ENCODE data around the gene TNFSF15. TPM values are rescaled to one million over a fixed set of nuclear protein-coding genes. Genes with fewer than 3 reads are reported as not detected.

The TNFSF15 gene
- total RNA-seq, 1 experiment from 2014 or later = 0.03 TPM

DNA sequence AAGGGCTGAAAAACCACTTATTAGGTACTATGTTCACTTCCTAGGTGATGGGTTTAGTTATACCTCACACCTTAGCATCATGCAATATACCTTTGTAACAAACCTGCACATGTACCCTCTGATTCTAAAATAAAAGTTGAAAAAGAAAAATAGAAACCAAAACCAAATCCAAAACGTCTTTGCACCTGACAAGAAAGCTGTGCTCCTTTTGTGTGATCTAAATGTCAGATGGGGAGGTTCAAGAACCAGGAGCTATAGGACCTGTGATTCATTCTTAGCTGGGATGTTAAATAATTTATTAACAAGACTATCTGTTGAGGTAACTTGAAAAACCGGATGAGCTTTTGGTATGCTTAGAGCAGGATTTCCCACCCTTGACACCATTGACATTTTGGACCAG, 16.9 kb upstream of the TNFSF15 start:
- BruUV-seq (replicated peaks) = no TSS peak
- ChIA-PET CTCF (no interaction called here), POLR2A (no interaction called here)
- Histone ChIP-seq H3K4me1 (ENCODE audit: control insufficient read depth, insufficient read depth, low read length) (no peaks in the 10 kb centered on the region), H3K27ac (ENCODE audit: low read length) (no peak overlapping the region), H3K27me3 (ENCODE audit: control insufficient read depth, insufficient read depth, low read length) (no peaks in the 10 kb centered on the region), H3K4me3 (ENCODE audit: low read depth in 2 of 2, low read length in 2 of 2) (no peak overlapping the region), H3K9me3 (ENCODE audit: control insufficient read depth, insufficient read depth, low read depth, low read length) (no peaks in the 10 kb centered on the region), H3K36me3 (ENCODE audit: control insufficient read depth, insufficient read depth, low read length) (no peaks in the 10 kb centered on the region)
- DNase-seq (ENCODE audit: low read depth, low spot score) = no peak
- TF ChIP-seq, protein P1, sequence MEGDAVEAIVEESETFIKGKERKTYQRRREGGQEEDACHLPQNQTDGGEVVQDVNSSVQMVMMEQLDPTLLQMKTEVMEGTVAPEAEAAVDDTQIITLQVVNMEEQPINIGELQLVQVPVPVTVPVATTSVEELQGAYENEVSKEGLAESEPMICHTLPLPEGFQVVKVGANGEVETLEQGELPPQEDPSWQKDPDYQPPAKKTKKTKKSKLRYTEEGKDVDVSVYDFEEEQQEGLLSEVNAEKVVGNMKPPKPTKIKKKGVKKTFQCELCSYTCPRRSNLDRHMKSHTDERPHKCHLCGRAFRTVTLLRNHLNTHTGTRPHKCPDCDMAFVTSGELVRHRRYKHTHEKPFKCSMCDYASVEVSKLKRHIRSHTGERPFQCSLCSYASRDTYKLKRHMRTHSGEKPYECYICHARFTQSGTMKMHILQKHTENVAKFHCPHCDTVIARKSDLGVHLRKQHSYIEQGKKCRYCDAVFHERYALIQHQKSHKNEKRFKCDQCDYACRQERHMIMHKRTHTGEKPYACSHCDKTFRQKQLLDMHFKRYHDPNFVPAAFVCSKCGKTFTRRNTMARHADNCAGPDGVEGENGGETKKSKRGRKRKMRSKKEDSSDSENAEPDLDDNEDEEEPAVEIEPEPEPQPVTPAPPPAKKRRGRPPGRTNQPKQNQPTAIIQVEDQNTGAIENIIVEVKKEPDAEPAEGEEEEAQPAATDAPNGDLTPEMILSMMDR (IDR thresholded peaks at IDR 0.05) = no peak
- no peak for TF ChIP-seq TCF7L2 (IDR thresholded peaks at IDR 0.05; ENCODE audit: low read depth, low read length)
- in situ Hi-C loops (cut with HindIII; ENCODE audit: low pct_unique_long_range_greater_than_20kb, low sequenced_read_pairs) = no loop called here
- intact Hi-C loops (cut with micrococcal nuclease; ENCODE audit: unreplicated experiment) = no loop called here
- no peak for ATAC-seq

DNA sequence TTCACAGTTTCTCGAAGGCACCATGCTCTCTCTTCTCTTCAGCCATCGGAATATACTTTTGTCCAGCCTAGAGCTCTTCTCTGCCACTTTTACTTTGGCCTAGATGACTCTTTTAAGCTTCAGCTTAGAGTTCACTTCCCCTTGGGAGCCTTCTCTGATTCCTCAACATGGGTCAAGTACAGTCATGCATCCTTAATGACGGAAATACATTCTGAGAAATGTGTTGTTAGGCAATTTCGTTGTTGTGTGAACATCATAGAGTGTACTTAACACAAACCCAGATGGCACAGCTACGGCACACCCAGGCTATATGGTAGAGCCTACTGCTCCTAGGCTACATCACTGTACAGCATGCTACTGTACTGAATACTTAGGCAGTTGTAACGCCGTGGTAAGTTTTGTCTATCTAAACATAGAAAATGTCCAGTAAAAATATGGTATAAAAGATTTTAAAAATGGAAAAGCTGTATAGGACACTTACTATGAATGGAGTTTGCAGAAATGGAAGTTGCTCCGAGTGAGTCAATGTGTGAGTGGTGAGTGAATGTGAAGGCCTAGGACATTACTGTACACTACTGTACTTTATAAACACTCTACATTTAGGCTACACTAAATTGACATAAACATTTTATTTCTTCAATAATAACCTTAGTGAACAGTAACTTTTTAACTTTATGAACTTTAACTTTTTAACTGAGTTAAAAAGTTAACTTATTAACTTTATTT, 15.1 kb upstream of the TNFSF15 start:
- ChIA-PET CTCF (no interaction called here), POLR2A (no interaction called here)
- intact Hi-C loops (cut with micrococcal nuclease; ENCODE audit: unreplicated experiment) = no loop called here
- no TSS peak for BruUV-seq (replicated peaks)
- no peaks in the 10 kb centered on the region for H3K4me1 ChIP-seq (ENCODE audit: control insufficient read depth, insufficient read depth, low read length)
- ATAC-seq (no peak), DNase-seq (ENCODE audit: low read depth, low spot score) (no peak)
- TF ChIP-seq TCF7L2 (IDR thresholded peaks at IDR 0.05; ENCODE audit: low read depth, low read length) = no peak
- TF ChIP-seq POLR2AphosphoS5 (IDR thresholded peaks at IDR 0.05; ENCODE audit: low read depth, low read length) = no peak
- H3K27me3 ChIP-seq (ENCODE audit: control insufficient read depth, insufficient read depth, low read length) = no peaks in the 10 kb centered on the region
- no peaks in the 10 kb centered on the region for H3K36me3 ChIP-seq (ENCODE audit: control insufficient read depth, insufficient read depth, low read length)
- H3K4me3 ChIP-seq (ENCODE audit: low read depth in 2 of 2, low read length in 2 of 2) = no peak overlapping the region
- in situ Hi-C loops (cut with HindIII; ENCODE audit: low pct_unique_long_range_greater_than_20kb, low sequenced_read_pairs) = no loop called here
- H3K27ac ChIP-seq (ENCODE audit: low read length) = no peak overlapping the region
- no peaks in the 10 kb centered on the region for H3K9me3 ChIP-seq (ENCODE audit: control insufficient read depth, insufficient read depth, low read depth, low read length)

DNA sequence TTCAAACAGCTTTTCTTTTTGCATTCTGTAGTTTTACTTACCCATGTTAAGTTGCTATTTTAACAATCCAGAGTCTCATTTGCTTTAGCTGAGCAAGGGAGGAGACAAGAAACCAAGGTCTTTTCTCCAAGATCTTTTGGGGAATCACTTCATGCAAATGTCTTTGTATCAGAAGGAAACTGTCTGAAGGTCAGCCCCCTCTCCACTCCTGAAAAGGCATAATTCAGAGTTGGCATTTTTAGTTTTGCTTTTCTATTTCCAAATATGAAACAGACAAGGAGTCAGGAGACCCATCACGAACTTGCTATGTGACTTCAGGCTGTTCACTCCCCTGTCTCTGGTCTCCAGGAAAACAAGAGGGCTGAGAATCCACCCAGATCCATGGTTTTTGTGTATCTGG, 12.3 kb upstream of the TNFSF15 start:
- ChIA-PET CTCF (no interaction called here), POLR2A (no interaction called here)
- H3K4me1 ChIP-seq (ENCODE audit: control insufficient read depth, insufficient read depth, low read length) = no peaks in the 10 kb centered on the region
- no peaks in the 10 kb centered on the region for H3K27me3 ChIP-seq (ENCODE audit: control insufficient read depth, insufficient read depth, low read length)
- intact Hi-C loops (cut with micrococcal nuclease; ENCODE audit: unreplicated experiment) (no loop called here), in situ Hi-C loops (cut with HindIII; ENCODE audit: low pct_unique_long_range_greater_than_20kb, low sequenced_read_pairs) (no loop called here)
- no peak overlapping the region for H3K4me3 ChIP-seq (ENCODE audit: low read depth in 2 of 2, low read length in 2 of 2)
- TF ChIP-seq TCF7L2 (IDR thresholded peaks at IDR 0.05; ENCODE audit: low read depth, low read length) = no peak
- TF ChIP-seq POLR2AphosphoS5 (IDR thresholded peaks at IDR 0.05; ENCODE audit: low read depth, low read length) = no peak
- TF ChIP-seq SIN3A (IDR thresholded peaks at IDR 0.05; ENCODE audit: borderline replicate concordance, insufficient read depth, low read depth, low read length) = no peak
- TF ChIP-seq, protein P2, sequence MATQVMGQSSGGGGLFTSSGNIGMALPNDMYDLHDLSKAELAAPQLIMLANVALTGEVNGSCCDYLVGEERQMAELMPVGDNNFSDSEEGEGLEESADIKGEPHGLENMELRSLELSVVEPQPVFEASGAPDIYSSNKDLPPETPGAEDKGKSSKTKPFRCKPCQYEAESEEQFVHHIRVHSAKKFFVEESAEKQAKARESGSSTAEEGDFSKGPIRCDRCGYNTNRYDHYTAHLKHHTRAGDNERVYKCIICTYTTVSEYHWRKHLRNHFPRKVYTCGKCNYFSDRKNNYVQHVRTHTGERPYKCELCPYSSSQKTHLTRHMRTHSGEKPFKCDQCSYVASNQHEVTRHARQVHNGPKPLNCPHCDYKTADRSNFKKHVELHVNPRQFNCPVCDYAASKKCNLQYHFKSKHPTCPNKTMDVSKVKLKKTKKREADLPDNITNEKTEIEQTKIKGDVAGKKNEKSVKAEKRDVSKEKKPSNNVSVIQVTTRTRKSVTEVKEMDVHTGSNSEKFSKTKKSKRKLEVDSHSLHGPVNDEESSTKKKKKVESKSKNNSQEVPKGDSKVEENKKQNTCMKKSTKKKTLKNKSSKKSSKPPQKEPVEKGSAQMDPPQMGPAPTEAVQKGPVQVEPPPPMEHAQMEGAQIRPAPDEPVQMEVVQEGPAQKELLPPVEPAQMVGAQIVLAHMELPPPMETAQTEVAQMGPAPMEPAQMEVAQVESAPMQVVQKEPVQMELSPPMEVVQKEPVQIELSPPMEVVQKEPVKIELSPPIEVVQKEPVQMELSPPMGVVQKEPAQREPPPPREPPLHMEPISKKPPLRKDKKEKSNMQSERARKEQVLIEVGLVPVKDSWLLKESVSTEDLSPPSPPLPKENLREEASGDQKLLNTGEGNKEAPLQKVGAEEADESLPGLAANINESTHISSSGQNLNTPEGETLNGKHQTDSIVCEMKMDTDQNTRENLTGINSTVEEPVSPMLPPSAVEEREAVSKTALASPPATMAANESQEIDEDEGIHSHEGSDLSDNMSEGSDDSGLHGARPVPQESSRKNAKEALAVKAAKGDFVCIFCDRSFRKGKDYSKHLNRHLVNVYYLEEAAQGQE (IDR thresholded peaks at IDR 0.05; ENCODE audit: insufficient read depth in 1 of 2, low read depth in 2 of 2, low read length in 1 of 2) = no peak
- TF ChIP-seq, protein P1 (IDR thresholded peaks at IDR 0.05) = no peak
- DNase-seq (ENCODE audit: low read depth, low spot score) (no peak), ATAC-seq (no peak)
- H3K27ac ChIP-seq (ENCODE audit: low read length) = no peak overlapping the region
- no TSS peak for BruUV-seq (replicated peaks)
- H3K9me3 ChIP-seq (ENCODE audit: control insufficient read depth, insufficient read depth, low read depth, low read length) = no peaks in the 10 kb centered on the region
- H3K36me3 ChIP-seq (ENCODE audit: control insufficient read depth, insufficient read depth, low read length) = no peaks in the 10 kb centered on the region

Measured in Panc1 (cell line).